GM12892 (cell line): ENCODE measurements around the gene CCDC182.

Source experiments
- POLR2A ChIP-seq: IDR thresholded peaks from 2 replicates; pipeline ENCODE4 v1.6.1; 2011; ENCODE audit warnings: low read depth, low read length, control low read depth
- POLR2AphosphoS5 ChIP-seq: IDR thresholded peaks from 2 replicates; pipeline ENCODE4 v1.6.1; 2011; ENCODE audit warnings: low read depth, low read length, control low read depth
- TAF1 ChIP-seq: IDR thresholded peaks from 2 replicates; pipeline ENCODE4 v1.6.1; 2011; ENCODE audit warnings: low read depth, mild to moderate bottlenecking, control low read depth, low read length, borderline replicate concordance

- no peak for TF ChIP-seq POLR2A
- TF ChIP-seq TAF1: no peak
- TF ChIP-seq POLR2AphosphoS5: no peak
These were observed 40.7 kb downstream of the CCDC182 start for GRCh38 chr17:57704448-57704847.
